ENCODE measurements around the gene RNF7.

The RNF7 gene

GRCh38 chr3:141776885-141777284 lies 38.8 kb downstream of the RNF7 start:
- Histone ChIP-seq H2AFZ (ENCODE audit: low read depth, low read length) (no peak overlapping the region), H3K79me2 (ENCODE audit: low read length) (no peaks in the 10 kb centered on the region), H3K27me3 (ENCODE audit: low read depth, low read length) (no peaks in the 10 kb centered on the region), H3K9ac (ENCODE audit: low read length) (no peak overlapping the region), H3K27ac (ENCODE audit: low read length) (no peak overlapping the region), H3K4me3 (ENCODE audit: low read length) (no peak overlapping the region), H3K36me3 (replicated peaks; ENCODE audit: low read depth, low read length) (no peaks in the 10 kb centered on the region), H4K20me1 (ENCODE audit: insufficient read depth, low read length) (no peaks in the 10 kb centered on the region), H3K4me1 (ENCODE audit: low read length) (no peaks in the 10 kb centered on the region), H3K9me3 (ENCODE audit: insufficient read depth, low read length) (no peaks in the 10 kb centered on the region), H3K4me2 (ENCODE audit: low read length) (no peak overlapping the region)
- TF ChIP-seq, protein P1, sequence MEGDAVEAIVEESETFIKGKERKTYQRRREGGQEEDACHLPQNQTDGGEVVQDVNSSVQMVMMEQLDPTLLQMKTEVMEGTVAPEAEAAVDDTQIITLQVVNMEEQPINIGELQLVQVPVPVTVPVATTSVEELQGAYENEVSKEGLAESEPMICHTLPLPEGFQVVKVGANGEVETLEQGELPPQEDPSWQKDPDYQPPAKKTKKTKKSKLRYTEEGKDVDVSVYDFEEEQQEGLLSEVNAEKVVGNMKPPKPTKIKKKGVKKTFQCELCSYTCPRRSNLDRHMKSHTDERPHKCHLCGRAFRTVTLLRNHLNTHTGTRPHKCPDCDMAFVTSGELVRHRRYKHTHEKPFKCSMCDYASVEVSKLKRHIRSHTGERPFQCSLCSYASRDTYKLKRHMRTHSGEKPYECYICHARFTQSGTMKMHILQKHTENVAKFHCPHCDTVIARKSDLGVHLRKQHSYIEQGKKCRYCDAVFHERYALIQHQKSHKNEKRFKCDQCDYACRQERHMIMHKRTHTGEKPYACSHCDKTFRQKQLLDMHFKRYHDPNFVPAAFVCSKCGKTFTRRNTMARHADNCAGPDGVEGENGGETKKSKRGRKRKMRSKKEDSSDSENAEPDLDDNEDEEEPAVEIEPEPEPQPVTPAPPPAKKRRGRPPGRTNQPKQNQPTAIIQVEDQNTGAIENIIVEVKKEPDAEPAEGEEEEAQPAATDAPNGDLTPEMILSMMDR (IDR thresholded peaks at IDR 0.05; ENCODE audit: low read depth, low read length), result no peak
- TF ChIP-seq EZH2phosphoT487 (IDR thresholded peaks at IDR 0.05; ENCODE audit: low read depth), result no peak

GRCh38 chr3:141777957-141778813 lies 40.1 kb downstream of the RNF7 start:
- no peak overlapping the region for H2AFZ ChIP-seq (ENCODE audit: low read depth, low read length)
- TF ChIP-seq, protein P1 (IDR thresholded peaks at IDR 0.05; ENCODE audit: low read depth, low read length), result no peak
- no peak for TF ChIP-seq EZH2phosphoT487 (IDR thresholded peaks at IDR 0.05; ENCODE audit: low read depth)

GRCh38 chr3:141779667-141780066 lies 41.6 kb downstream of the RNF7 start:
- no peak for TF ChIP-seq EZH2phosphoT487 (IDR thresholded peaks at IDR 0.05; ENCODE audit: low read depth)
- TF ChIP-seq, protein P1 (IDR thresholded peaks at IDR 0.05; ENCODE audit: low read depth, low read length), result no peak
- Histone ChIP-seq H3K9ac (ENCODE audit: low read length) (no peak overlapping the region), H3K27ac (ENCODE audit: low read length) (no peak overlapping the region), H3K4me1 (ENCODE audit: low read length) (no peaks in the 10 kb centered on the region), H3K4me2 (ENCODE audit: low read length) (no peak overlapping the region), H3K4me3 (ENCODE audit: low read length) (no peak overlapping the region), H2AFZ (ENCODE audit: low read depth, low read length) (no peak overlapping the region), H3K9me3 (ENCODE audit: insufficient read depth, low read length) (no peaks in the 10 kb centered on the region), H4K20me1 (ENCODE audit: insufficient read depth, low read length) (no peaks in the 10 kb centered on the region), H3K27me3 (ENCODE audit: low read depth, low read length) (no peaks in the 10 kb centered on the region), H3K79me2 (ENCODE audit: low read length) (no peaks in the 10 kb centered on the region), H3K36me3 (replicated peaks; ENCODE audit: low read depth, low read length) (no peaks in the 10 kb centered on the region)

More at GRCh38 chr3:141777957-141778813, 40.1 kb downstream of the RNF7 start:
- Histone ChIP-seq H3K9ac (ENCODE audit: low read length) (no peak overlapping the region), H3K27me3 (ENCODE audit: low read depth, low read length) (no peaks in the 10 kb centered on the region), H3K4me1 (ENCODE audit: low read length) (no peaks in the 10 kb centered on the region), H3K36me3 (replicated peaks; ENCODE audit: low read depth, low read length) (no peaks in the 10 kb centered on the region), H3K4me2 (ENCODE audit: low read length) (no peak overlapping the region), H3K27ac (ENCODE audit: low read length) (no peak overlapping the region), H3K9me3 (ENCODE audit: insufficient read depth, low read length) (no peaks in the 10 kb centered on the region), H4K20me1 (ENCODE audit: insufficient read depth, low read length) (no peaks in the 10 kb centered on the region), H3K4me3 (ENCODE audit: low read length) (no peak overlapping the region), H3K79me2 (ENCODE audit: low read length) (no peaks in the 10 kb centered on the region)

GRCh38 chr3:141782386-141782932 lies 44.4 kb downstream of the RNF7 start:
- Histone ChIP-seq H3K9ac (ENCODE audit: low read length) (no peak overlapping the region), H3K9me3 (ENCODE audit: insufficient read depth, low read length) (no peaks in the 10 kb centered on the region), H4K20me1 (ENCODE audit: insufficient read depth, low read length) (no peaks in the 10 kb centered on the region), H3K27ac (ENCODE audit: low read length) (no peak overlapping the region), H3K79me2 (ENCODE audit: low read length) (no peaks in the 10 kb centered on the region), H3K36me3 (replicated peaks; ENCODE audit: low read depth, low read length) (no peaks in the 10 kb centered on the region), H2AFZ (ENCODE audit: low read depth, low read length) (no peak overlapping the region), H3K4me3 (ENCODE audit: low read length) (no peak overlapping the region), H3K4me2 (ENCODE audit: low read length) (no peak overlapping the region), H3K27me3 (ENCODE audit: low read depth, low read length) (no peaks in the 10 kb centered on the region), H3K4me1 (ENCODE audit: low read length) (no peaks in the 10 kb centered on the region)
- no peak for TF ChIP-seq EZH2phosphoT487 (IDR thresholded peaks at IDR 0.05; ENCODE audit: low read depth)
- TF ChIP-seq, protein P1 (IDR thresholded peaks at IDR 0.05; ENCODE audit: low read depth, low read length), result no peak

All from OCI-LY3 (cell line).